Neural crest cell (in vitro differentiated cells): ENCODE measurements around the gene CDK9. TPM values are rescaled to one million over a fixed set of nuclear protein-coding genes. Genes with fewer than 3 reads are reported as not detected.

Source experiments
- DNase-seq: peaks from one replicate; pipeline ENCODE4 v3.0.0; 2021; ENCODE audit warnings: low read depth, mixed read lengths, low spot score
- H3K27ac Mint-ChIP-seq: one replicate; pipeline ENCODE4 v1.8.0; 2021; ENCODE audit warnings: mild to moderate bottlenecking, mixed read lengths; ENCODE audit not compliant: unreplicated experiment
- H3K27me3 Mint-ChIP-seq: 2 replicates; pipeline ENCODE4 v1.8.0; 2021; ENCODE audit warnings: low read depth, mild to moderate bottlenecking, mixed read lengths
- H3K36me3 Mint-ChIP-seq: 2 replicates; pipeline ENCODE4 v1.8.0; 2021; ENCODE audit warnings: low read depth, mild to moderate bottlenecking, mixed read lengths
- H3K4me1 Mint-ChIP-seq: 2 replicates; pipeline ENCODE4 v1.8.0; 2021; ENCODE audit warnings: mixed read lengths
- H3K4me3 Mint-ChIP-seq: one replicate; pipeline ENCODE4 v1.8.0; 2021; ENCODE audit warnings: mild to moderate bottlenecking, mixed read lengths
- H3K9me3 Mint-ChIP-seq: 2 replicates; pipeline ENCODE4 v1.8.0; 2021; ENCODE audit warnings: mixed read lengths
- CTCF ChIP-seq: fragments of 200-600 bp; sonication (generic); conservative IDR thresholded peaks from 2 replicates; pipeline ENCODE4 v1.5.0; 2021; ENCODE audit warnings: antibody characterized with exemption, mild to moderate bottlenecking
- total RNA-seq: library from RNA; stranded (reverse); gene quantifications from 2 replicates; pipeline ENCODE4 v1.2.1, GENCODE V29; 2021

Gene CDK9
- total RNA-seq, 1 donor from 2014 or later, result 84.8 TPM

GRCh38 chr9:127822108-127822507 lies 36.3 kb downstream of the CDK9 start:
- no peak for TF ChIP-seq CTCF
- no peak overlapping the region for H3K27ac Mint-ChIP-seq
- no peak overlapping the region for H3K4me3 Mint-ChIP-seq

GRCh38 chr9:127825319-127826051 lies 39.7 kb downstream of the CDK9 start:
- Mint-ChIP-seq H3K27me3 (peaks cover 13% of the 10 kb centered on the region), H3K4me3 (no peak overlapping the region), H3K4me1 (peaks cover 36% of the 10 kb centered on the region), H3K9me3 (no peaks in the 10 kb centered on the region), H3K36me3 (no peaks in the 10 kb centered on the region), H3K27ac (no peak overlapping the region)
- peak; percentile 89 for DNase-seq
- TF ChIP-seq CTCF, result peak; percentile 67

More at GRCh38 chr9:127822108-127822507, 36.3 kb downstream of the CDK9 start:
- no peak for DNase-seq
- Mint-ChIP-seq H3K4me1 (peaks cover 20% of the 10 kb centered on the region), H3K9me3 (no peaks in the 10 kb centered on the region), H3K27me3 (peaks cover 7% of the 10 kb centered on the region), H3K36me3 (no peaks in the 10 kb centered on the region)

- Mint-ChIP-seq H3K4me1 (peaks cover 41% of the 10 kb centered on the region), H3K9me3 (no peaks in the 10 kb centered on the region), H3K36me3 (no peaks in the 10 kb centered on the region), H3K27me3 (peaks cover 13% of the 10 kb centered on the region), H3K4me3 (no peak overlapping the region), H3K27ac (no peak overlapping the region)
- no peak for TF ChIP-seq CTCF
- no peak for DNase-seq
Observed at GRCh38 chr9:127826253-127826913, 40.5 kb downstream of the CDK9 start.

GRCh38 chr9:127828262-127829031 lies 42.6 kb downstream of the CDK9 start:
- Mint-ChIP-seq H3K36me3 (no peaks in the 10 kb centered on the region), H3K9me3 (no peaks in the 10 kb centered on the region), H3K4me1 (peaks cover 41% of the 10 kb centered on the region), H3K27me3 (peaks cover 13% of the 10 kb centered on the region), H3K27ac (peak overlapping the region; percentile 50), H3K4me3 (peak overlapping the region; percentile 77)
- DNase-seq, result peak; percentile 89
- no peak for TF ChIP-seq CTCF

- Mint-ChIP-seq H3K27ac (no peak overlapping the region), H3K4me3 (peak overlapping the region; percentile 77), H3K36me3 (no peaks in the 10 kb centered on the region), H3K27me3 (peaks cover 13% of the 10 kb centered on the region), H3K9me3 (no peaks in the 10 kb centered on the region), H3K4me1 (peaks cover 41% of the 10 kb centered on the region)
- DNase-seq, result no peak
- TF ChIP-seq CTCF, result no peak
Observed at GRCh38 chr9:127829205-127829906, 43.5 kb downstream of the CDK9 start.
